Measurements from ENCODE around the gene SLC22A31. TPM values are rescaled to one million over a fixed set of nuclear protein-coding genes. Genes with fewer than 3 reads are reported as not detected.

Gene SLC22A31
- total and polyA plus RNA-seq, 2 experiments from 2014 or later = 2.1 to 13.8 TPM

- H3K27me3 ChIP-seq (ENCODE audit: insufficient read depth) = no peaks in the 10 kb centered on the region
These were observed 8.5 kb downstream of the SLC22A31 start for GRCh38 chr16:89191901-89192185.

More at GRCh38 chr16:89191901-89192185, 8.5 kb downstream of the SLC22A31 start:
- Histone ChIP-seq H2AFZ (0 out of 2 replicates have a peak overlapping the region, but pooled peaks have one; percentile 66), H3K79me2 (replicated peaks; ENCODE audit: insufficient read depth) (no peaks in the 10 kb centered on the region), H3K9me2 (ENCODE audit: insufficient read depth) (no peaks in the 10 kb centered on the region), H3K4me1 (ENCODE audit: insufficient read depth) (no peaks in the 10 kb centered on the region), H3K36me3 (ENCODE audit: insufficient read depth) (no peaks in the 10 kb centered on the region), H3K4me3 (peak overlapping the region; percentile 64), H3F3A (replicated peaks; ENCODE audit: low read depth) (no peaks in the 10 kb centered on the region), H4K20me1 (replicated peaks; ENCODE audit: insufficient read depth) (no peaks in the 10 kb centered on the region), H3K27ac (ENCODE audit: low read depth) (no peak overlapping the region), H3K4me2 (peak overlapping the region; percentile 79)
- no peak overlapping the region for H3K4me3 Mint-ChIP-seq
- H3K36me3 Mint-ChIP-seq (ENCODE audit: low read depth) = no peaks in the 10 kb centered on the region
- no peak; the same call in 2 of the 3 replicates for ATAC-seq
- TF ChIP-seq, protein P1, sequence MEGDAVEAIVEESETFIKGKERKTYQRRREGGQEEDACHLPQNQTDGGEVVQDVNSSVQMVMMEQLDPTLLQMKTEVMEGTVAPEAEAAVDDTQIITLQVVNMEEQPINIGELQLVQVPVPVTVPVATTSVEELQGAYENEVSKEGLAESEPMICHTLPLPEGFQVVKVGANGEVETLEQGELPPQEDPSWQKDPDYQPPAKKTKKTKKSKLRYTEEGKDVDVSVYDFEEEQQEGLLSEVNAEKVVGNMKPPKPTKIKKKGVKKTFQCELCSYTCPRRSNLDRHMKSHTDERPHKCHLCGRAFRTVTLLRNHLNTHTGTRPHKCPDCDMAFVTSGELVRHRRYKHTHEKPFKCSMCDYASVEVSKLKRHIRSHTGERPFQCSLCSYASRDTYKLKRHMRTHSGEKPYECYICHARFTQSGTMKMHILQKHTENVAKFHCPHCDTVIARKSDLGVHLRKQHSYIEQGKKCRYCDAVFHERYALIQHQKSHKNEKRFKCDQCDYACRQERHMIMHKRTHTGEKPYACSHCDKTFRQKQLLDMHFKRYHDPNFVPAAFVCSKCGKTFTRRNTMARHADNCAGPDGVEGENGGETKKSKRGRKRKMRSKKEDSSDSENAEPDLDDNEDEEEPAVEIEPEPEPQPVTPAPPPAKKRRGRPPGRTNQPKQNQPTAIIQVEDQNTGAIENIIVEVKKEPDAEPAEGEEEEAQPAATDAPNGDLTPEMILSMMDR (conservative IDR thresholded peaks at IDR 0.05; ENCODE audit: low read depth in 2 of 2) = no peak
- TF ChIP-seq CREB1 (CRISPR knock-in tag; IDR thresholded peaks at IDR 0.05; ENCODE audit: low read depth) = no peak
- TF ChIP-seq EZH2 (IDR thresholded peaks at IDR 0.05; ENCODE audit: low read depth, unreplicated experiment) = no peak
- TF ChIP-seq NANOG (IDR thresholded peaks at IDR 0.05; ENCODE audit: borderline replicate concordance) = no peak
- no peak for TF ChIP-seq ZNF114 (CRISPR knock-in tag; IDR thresholded peaks at IDR 0.05)
- TF ChIP-seq ZNF462 (CRISPR knock-in tag; IDR thresholded peaks at IDR 0.05) = no peak
- TF ChIP-seq, protein P2, sequence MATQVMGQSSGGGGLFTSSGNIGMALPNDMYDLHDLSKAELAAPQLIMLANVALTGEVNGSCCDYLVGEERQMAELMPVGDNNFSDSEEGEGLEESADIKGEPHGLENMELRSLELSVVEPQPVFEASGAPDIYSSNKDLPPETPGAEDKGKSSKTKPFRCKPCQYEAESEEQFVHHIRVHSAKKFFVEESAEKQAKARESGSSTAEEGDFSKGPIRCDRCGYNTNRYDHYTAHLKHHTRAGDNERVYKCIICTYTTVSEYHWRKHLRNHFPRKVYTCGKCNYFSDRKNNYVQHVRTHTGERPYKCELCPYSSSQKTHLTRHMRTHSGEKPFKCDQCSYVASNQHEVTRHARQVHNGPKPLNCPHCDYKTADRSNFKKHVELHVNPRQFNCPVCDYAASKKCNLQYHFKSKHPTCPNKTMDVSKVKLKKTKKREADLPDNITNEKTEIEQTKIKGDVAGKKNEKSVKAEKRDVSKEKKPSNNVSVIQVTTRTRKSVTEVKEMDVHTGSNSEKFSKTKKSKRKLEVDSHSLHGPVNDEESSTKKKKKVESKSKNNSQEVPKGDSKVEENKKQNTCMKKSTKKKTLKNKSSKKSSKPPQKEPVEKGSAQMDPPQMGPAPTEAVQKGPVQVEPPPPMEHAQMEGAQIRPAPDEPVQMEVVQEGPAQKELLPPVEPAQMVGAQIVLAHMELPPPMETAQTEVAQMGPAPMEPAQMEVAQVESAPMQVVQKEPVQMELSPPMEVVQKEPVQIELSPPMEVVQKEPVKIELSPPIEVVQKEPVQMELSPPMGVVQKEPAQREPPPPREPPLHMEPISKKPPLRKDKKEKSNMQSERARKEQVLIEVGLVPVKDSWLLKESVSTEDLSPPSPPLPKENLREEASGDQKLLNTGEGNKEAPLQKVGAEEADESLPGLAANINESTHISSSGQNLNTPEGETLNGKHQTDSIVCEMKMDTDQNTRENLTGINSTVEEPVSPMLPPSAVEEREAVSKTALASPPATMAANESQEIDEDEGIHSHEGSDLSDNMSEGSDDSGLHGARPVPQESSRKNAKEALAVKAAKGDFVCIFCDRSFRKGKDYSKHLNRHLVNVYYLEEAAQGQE (IDR thresholded peaks at IDR 0.05; ENCODE audit: unreplicated experiment) = no peak
- no peak for TF ChIP-seq JUNB (IDR thresholded peaks at IDR 0.05; ENCODE audit: unreplicated experiment)
- TF ChIP-seq POLR2AphosphoS5 (IDR thresholded peaks at IDR 0.05; ENCODE audit: low read depth) = no peak
- TF ChIP-seq STAT1 (IDR thresholded peaks at IDR 0.05; ENCODE audit: unreplicated experiment) = no peak
- no peak for TF ChIP-seq EZH2phosphoT487 (IDR thresholded peaks at IDR 0.05; ENCODE audit: unreplicated experiment)
- no peak for TF ChIP-seq ETS1 (IDR thresholded peaks at IDR 0.05)
- TF ChIP-seq ZNF331 (CRISPR knock-in tag; IDR thresholded peaks at IDR 0.05; ENCODE audit: low read depth) = no peak
- H3K9me3 Mint-ChIP-seq = peaks cover 8% of the 10 kb centered on the region; the same call in 2 of the 3 replicates
- no peaks in the 10 kb centered on the region for H3K4me1 Mint-ChIP-seq
- no peak overlapping the region for H3K27ac Mint-ChIP-seq
- DNase-seq (ENCODE audit: low spot score) = no peak
- H3K27me3 Mint-ChIP-seq (ENCODE audit: insufficient read depth, low read depth, poor library complexity) = peaks cover 19% of the 10 kb centered on the region

Data from GM23338 (cell line).